Endodermal cell (in vitro differentiated cells): ENCODE data around the gene CMPK1. TPM values are rescaled to one million over a fixed set of nuclear protein-coding genes. Genes with fewer than 3 reads are reported as not detected.

ENCODE experiments used
- DNase-seq: peaks from one replicate; pipeline ENCODE4 v3.0.0-alpha.2; 2017
- H3K27ac ChIP-seq: 2 replicates; pipeline ENCODE4 v1.5.1; 2013; ENCODE audit warnings: mild to moderate bottlenecking, low read depth, low read length, moderate library complexity
- H3K27me3 ChIP-seq: 2 replicates; pipeline ENCODE4 v1.6.1; 2013; ENCODE audit warnings: mild to moderate bottlenecking, low read length, moderate library complexity; ENCODE audit not compliant: insufficient read depth, control insufficient read depth, poor library complexity, severe bottlenecking
- H3K36me3 ChIP-seq: 2 replicates; pipeline ENCODE4 v1.7.0; 2013; ENCODE audit warnings: mild to moderate bottlenecking, low read length, moderate library complexity; ENCODE audit not compliant: control insufficient read depth, insufficient read depth
- H3K4me1 ChIP-seq: one replicate; pipeline ENCODE4 v1.7.0; 2013; ENCODE audit warnings: low read length; ENCODE audit not compliant: control insufficient read depth, insufficient read depth
- H3K4me3 ChIP-seq: 2 replicates; pipeline ENCODE4 v1.5.1; 2013; ENCODE audit warnings: mild to moderate bottlenecking, low read length, moderate library complexity
- H3K9ac ChIP-seq: 2 replicates; pipeline ENCODE4 v1.6.1; 2013; ENCODE audit warnings: mild to moderate bottlenecking, low read length, moderate library complexity; ENCODE audit not compliant: poor library complexity, severe bottlenecking; ENCODE audit errors: extremely low read depth
- H3K9me3 ChIP-seq: 2 replicates; pipeline ENCODE4 v1.6.1; 2013; ENCODE audit warnings: mild to moderate bottlenecking, low read length, moderate library complexity; ENCODE audit not compliant: control insufficient read depth
- H3K27ac Mint-ChIP-seq: 2 replicates; pipeline ENCODE4 v1.8.0; 2020; ENCODE audit warnings: mixed read lengths
- H3K27me3 Mint-ChIP-seq: 2 replicates; pipeline ENCODE4 v1.8.0; 2021; ENCODE audit warnings: mild to moderate bottlenecking, mixed read lengths; ENCODE audit not compliant: insufficient read depth
- H3K36me3 Mint-ChIP-seq: 2 replicates; pipeline ENCODE4 v1.8.0; 2020; ENCODE audit warnings: low read depth, mixed read lengths
- H3K4me1 Mint-ChIP-seq: 2 replicates; pipeline ENCODE4 v1.8.0; 2020; ENCODE audit warnings: mixed read lengths
- H3K4me3 Mint-ChIP-seq: 2 replicates; pipeline ENCODE4 v1.8.0; 2020; ENCODE audit warnings: mild to moderate bottlenecking, moderate library complexity, mixed read lengths
- H3K9me3 Mint-ChIP-seq: 2 replicates; pipeline ENCODE4 v1.8.0; 2020; ENCODE audit warnings: mild to moderate bottlenecking, mixed read lengths
- CTCF ChIP-seq: fragments of 200-600 bp; sonication (generic); conservative IDR thresholded peaks from 2 replicates; pipeline ENCODE4 v1.5.0; 2021; ENCODE audit warnings: antibody characterized with exemption, mild to moderate bottlenecking
- WGBS, 2 experiments: methylation state at CpG; one replicate each; pipeline versions ENCODE4 v1.1.5 to v1.1.7; 2013; ENCODE audit warnings: missing lambda C conversion rate in 2 of 2, mixed read lengths in 1 of 2; ENCODE audit not compliant: insufficient coverage in 1 of 2, insufficient read length in 1 of 2; 5-methylcytosine and 5-hydroxymethylcytosine counted together
- total RNA-seq, 2 donors: library from RNA; stranded (reverse); fragmentation: NEBNext Ultra II Directional in 1 of 2; extraction: Animal tissue kit (Norgen Biotek cat#: 25700) in 1 of 2; gene quantifications; 2 replicates in 1 of 2; 3 replicates in 1 of 2; pipeline ENCODE4 v1.2.1, GENCODE V29; 2021

CMPK1 gene
- total RNA-seq, 2 donors from 2014 or later = 41.6 to 42.0 TPM

GRCh38 chr1:47395433-47395832, 61.8 kb downstream of the CMPK1 start:
- Mint-ChIP-seq H3K27me3 (peaks cover 68% of the 10 kb centered on the region), H3K4me1 (peaks cover 7% of the 10 kb centered on the region), H3K9me3 (no peaks in the 10 kb centered on the region), H3K4me3 (no peak overlapping the region), H3K36me3 (no peaks in the 10 kb centered on the region), H3K27ac (no peak overlapping the region)
- no peak for TF ChIP-seq CTCF
- Histone ChIP-seq H3K27ac (no peak overlapping the region), H3K4me3 (no peak overlapping the region), H3K27me3 (peaks cover 48% of the 10 kb centered on the region), H3K4me1 (peaks cover 5% of the 10 kb centered on the region), H3K9me3 (no peaks in the 10 kb centered on the region), H3K36me3 (no peaks in the 10 kb centered on the region), H3K9ac (no peak overlapping the region)
- DNase-seq = no peak
- WGBS, 2 experiments = 80 to 99% methylated on average over 1 to 3 of the region's 3 CpGs

- H3K27me3 Mint-ChIP-seq = peaks cover 81% of the 10 kb centered on the region
- H3K4me3 ChIP-seq = no peak overlapping the region
- H3K27ac ChIP-seq = no peak overlapping the region
- 78 to 85% methylated on average over 4 to 6 of the region's 6 CpGs for WGBS, 2 experiments
- H3K36me3 Mint-ChIP-seq = no peaks in the 10 kb centered on the region
- peaks cover 58% of the 10 kb centered on the region for H3K27me3 ChIP-seq
- no peak for DNase-seq
- H3K27ac Mint-ChIP-seq = no peak overlapping the region
- no peaks in the 10 kb centered on the region for H3K4me1 ChIP-seq
- H3K9ac ChIP-seq = no peak overlapping the region
- no peaks in the 10 kb centered on the region for H3K4me1 Mint-ChIP-seq
- no peaks in the 10 kb centered on the region for H3K36me3 ChIP-seq
- H3K9me3 Mint-ChIP-seq = no peaks in the 10 kb centered on the region
- no peak overlapping the region for H3K4me3 Mint-ChIP-seq
- H3K9me3 ChIP-seq = no peaks in the 10 kb centered on the region
- TF ChIP-seq CTCF = no peak
These were observed 63.1 kb downstream of the CMPK1 start for GRCh38 chr1:47396671-47397196.

GRCh38 chr1:47399138-47399845, 65.7 kb downstream of the CMPK1 start:
- H3K27me3 ChIP-seq = peaks cover 42% of the 10 kb centered on the region
- Mint-ChIP-seq H3K27me3 (peaks cover 81% of the 10 kb centered on the region), H3K4me1 (no peaks in the 10 kb centered on the region)

More at GRCh38 chr1:47399138-47399845, 65.7 kb downstream of the CMPK1 start:
- DNase-seq = no peak
- H3K4me1 ChIP-seq = no peaks in the 10 kb centered on the region
- H3K27ac Mint-ChIP-seq = no peak overlapping the region
- H3K36me3 Mint-ChIP-seq = no peaks in the 10 kb centered on the region
- H3K9me3 Mint-ChIP-seq = no peaks in the 10 kb centered on the region
- no peak for TF ChIP-seq CTCF
- no peaks in the 10 kb centered on the region for H3K36me3 ChIP-seq
- H3K4me3 Mint-ChIP-seq = no peak overlapping the region
- H3K4me3 ChIP-seq = no peak overlapping the region
- no peaks in the 10 kb centered on the region for H3K9me3 ChIP-seq
- no peak overlapping the region for H3K27ac ChIP-seq
- 75 to 79% methylated on average over 2 to 4 of the region's 4 CpGs for WGBS, 2 experiments
- no peak overlapping the region for H3K9ac ChIP-seq
